GM12878 (cell line): Measurements from ENCODE around the gene PCLO.

Source experiments
- CEBPB ChIP-seq, 2 experiments: fragments of 150-350 bp in 1 of 2; IDR thresholded peaks; 2 replicates each; pipeline ENCODE4 v1.6.1; 2012 to 2014; ENCODE audit warnings: low read depth in 2 of 2, low read length in 2 of 2, borderline replicate concordance in 1 of 2, inconsistent platforms in 1 of 2
- CHD1 ChIP-seq: IDR thresholded peaks from 2 replicates; pipeline ENCODE4 v1.6.1; 2012; ENCODE audit warnings: low read depth, low read length, improper control_type of control experiment
- PAX5 ChIP-seq: IDR thresholded peaks from 2 replicates; pipeline ENCODE4 v1.6.1; 2011; ENCODE audit warnings: low read depth, low read length, borderline replicate concordance
- POLR2A ChIP-seq: IDR thresholded peaks from 2 replicates; pipeline ENCODE4 v1.6.1; 2011; ENCODE audit warnings: low read depth, mild to moderate bottlenecking, low read length
- SMC3 ChIP-seq: IDR thresholded peaks from 2 replicates; pipeline ENCODE4 v1.6.1; 2011; ENCODE audit warnings: low read length, improper control_type of control experiment, borderline replicate concordance
- SREBF2 ChIP-seq: IDR thresholded peaks from 2 replicates; pipeline ENCODE4 v1.6.1; 2012; ENCODE audit warnings: mild to moderate bottlenecking, low read length
- YY1 ChIP-seq: IDR thresholded peaks from 2 replicates; pipeline ENCODE4 v1.6.1; 2011; ENCODE audit warnings: low read depth, mild to moderate bottlenecking, low read length
- TF ChIP-seq, protein P1 (sequence below): IDR thresholded peaks from 2 replicates; pipeline ENCODE4 v1.6.1; 2012; ENCODE audit warnings: mild to moderate bottlenecking, low read depth, low read length
- TF ChIP-seq, protein P2 (sequence below): IDR thresholded peaks from 2 replicates; pipeline ENCODE4 v1.6.1; 2011; ENCODE audit warnings: low read depth, low read length, improper control_type of control experiment, borderline replicate concordance
- TF ChIP-seq, protein P3 (sequence below): fragments of 450-650 bp; IDR thresholded peaks from 2 replicates; pipeline ENCODE4 v1.6.1; 2016; ENCODE audit warnings: mild to moderate bottlenecking
- TF ChIP-seq, protein P4 (sequence below), 3 experiments: IDR thresholded peaks in 2 of 3; conservative IDR thresholded peaks in 1 of 3; 2 replicates each; pipeline ENCODE4 v1.5.1; 2011; ENCODE audit warnings: low read depth in 3 of 3, low read length in 3 of 3, mild to moderate bottlenecking in 3 of 3, control low read depth in 2 of 3, moderate library complexity in 2 of 3, inconsistent platforms in 1 of 3, mixed read lengths in 1 of 3; ENCODE audit not compliant: control insufficient read depth in 2 of 3, insufficient read depth in 1 of 3; ENCODE audit errors: extremely low read depth in 1 of 3
- TF ChIP-seq, protein P5 (sequence below): IDR thresholded peaks from 2 replicates; pipeline ENCODE4 v1.6.1; 2012; ENCODE audit warnings: low read depth, low read length, improper control_type of control experiment
- TF ChIP-seq, protein P6 (sequence below): fragments of 450-650 bp; IDR thresholded peaks from 2 replicates; pipeline ENCODE4 v1.6.1; 2017; ENCODE audit warnings: antibody characterized with exemption, mild to moderate bottlenecking, moderate library complexity
- TF ChIP-seq, protein P7 (sequence below): fragments of 450-650 bp; IDR thresholded peaks from 2 replicates; pipeline ENCODE4 v1.6.1; 2016; ENCODE audit warnings: mild to moderate bottlenecking, moderate library complexity, borderline replicate concordance

DNA sequence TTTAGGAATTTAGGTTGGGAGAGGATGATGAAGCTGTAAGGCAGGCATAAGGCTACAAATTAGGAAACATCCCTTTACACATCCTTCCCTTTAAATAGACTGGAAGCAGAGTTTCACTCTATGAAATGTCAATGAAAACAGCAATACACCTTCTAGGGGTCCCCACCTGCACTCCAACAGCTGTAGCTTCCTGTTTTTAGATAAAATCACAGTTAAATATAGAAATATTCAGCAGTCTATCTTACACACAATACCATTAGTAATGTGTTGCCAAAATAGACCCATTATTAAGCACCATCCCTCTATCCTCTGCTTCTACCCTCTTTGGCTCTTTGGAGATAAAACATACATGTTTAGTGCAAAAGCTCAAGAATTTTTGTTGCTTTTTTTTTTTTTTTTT lies 237.4 kb downstream of the PCLO start:
- TF ChIP-seq YY1 (no peak), CHD1 (no peak), POLR2A (no peak), SMC3 (no peak), SREBF2 (no peak), PAX5 (no peak), CEBPB (IDR thresholded peaks at IDR 0.05; ENCODE audit: borderline replicate concordance in 1 of 2, low read depth in 2 of 2, low read length in 2 of 2) (no peak)
- TF ChIP-seq, protein P1, sequence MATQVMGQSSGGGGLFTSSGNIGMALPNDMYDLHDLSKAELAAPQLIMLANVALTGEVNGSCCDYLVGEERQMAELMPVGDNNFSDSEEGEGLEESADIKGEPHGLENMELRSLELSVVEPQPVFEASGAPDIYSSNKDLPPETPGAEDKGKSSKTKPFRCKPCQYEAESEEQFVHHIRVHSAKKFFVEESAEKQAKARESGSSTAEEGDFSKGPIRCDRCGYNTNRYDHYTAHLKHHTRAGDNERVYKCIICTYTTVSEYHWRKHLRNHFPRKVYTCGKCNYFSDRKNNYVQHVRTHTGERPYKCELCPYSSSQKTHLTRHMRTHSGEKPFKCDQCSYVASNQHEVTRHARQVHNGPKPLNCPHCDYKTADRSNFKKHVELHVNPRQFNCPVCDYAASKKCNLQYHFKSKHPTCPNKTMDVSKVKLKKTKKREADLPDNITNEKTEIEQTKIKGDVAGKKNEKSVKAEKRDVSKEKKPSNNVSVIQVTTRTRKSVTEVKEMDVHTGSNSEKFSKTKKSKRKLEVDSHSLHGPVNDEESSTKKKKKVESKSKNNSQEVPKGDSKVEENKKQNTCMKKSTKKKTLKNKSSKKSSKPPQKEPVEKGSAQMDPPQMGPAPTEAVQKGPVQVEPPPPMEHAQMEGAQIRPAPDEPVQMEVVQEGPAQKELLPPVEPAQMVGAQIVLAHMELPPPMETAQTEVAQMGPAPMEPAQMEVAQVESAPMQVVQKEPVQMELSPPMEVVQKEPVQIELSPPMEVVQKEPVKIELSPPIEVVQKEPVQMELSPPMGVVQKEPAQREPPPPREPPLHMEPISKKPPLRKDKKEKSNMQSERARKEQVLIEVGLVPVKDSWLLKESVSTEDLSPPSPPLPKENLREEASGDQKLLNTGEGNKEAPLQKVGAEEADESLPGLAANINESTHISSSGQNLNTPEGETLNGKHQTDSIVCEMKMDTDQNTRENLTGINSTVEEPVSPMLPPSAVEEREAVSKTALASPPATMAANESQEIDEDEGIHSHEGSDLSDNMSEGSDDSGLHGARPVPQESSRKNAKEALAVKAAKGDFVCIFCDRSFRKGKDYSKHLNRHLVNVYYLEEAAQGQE = no peak
- TF ChIP-seq, protein P2, sequence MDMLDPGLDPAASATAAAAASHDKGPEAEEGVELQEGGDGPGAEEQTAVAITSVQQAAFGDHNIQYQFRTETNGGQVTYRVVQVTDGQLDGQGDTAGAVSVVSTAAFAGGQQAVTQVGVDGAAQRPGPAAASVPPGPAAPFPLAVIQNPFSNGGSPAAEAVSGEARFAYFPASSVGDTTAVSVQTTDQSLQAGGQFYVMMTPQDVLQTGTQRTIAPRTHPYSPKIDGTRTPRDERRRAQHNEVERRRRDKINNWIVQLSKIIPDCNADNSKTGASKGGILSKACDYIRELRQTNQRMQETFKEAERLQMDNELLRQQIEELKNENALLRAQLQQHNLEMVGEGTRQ = no peak
- TF ChIP-seq, protein P3, sequence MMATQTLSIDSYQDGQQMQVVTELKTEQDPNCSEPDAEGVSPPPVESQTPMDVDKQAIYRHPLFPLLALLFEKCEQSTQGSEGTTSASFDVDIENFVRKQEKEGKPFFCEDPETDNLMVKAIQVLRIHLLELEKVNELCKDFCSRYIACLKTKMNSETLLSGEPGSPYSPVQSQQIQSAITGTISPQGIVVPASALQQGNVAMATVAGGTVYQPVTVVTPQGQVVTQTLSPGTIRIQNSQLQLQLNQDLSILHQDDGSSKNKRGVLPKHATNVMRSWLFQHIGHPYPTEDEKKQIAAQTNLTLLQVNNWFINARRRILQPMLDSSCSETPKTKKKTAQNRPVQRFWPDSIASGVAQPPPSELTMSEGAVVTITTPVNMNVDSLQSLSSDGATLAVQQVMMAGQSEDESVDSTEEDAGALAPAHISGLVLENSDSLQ = no peak
- TF ChIP-seq, protein P4, sequence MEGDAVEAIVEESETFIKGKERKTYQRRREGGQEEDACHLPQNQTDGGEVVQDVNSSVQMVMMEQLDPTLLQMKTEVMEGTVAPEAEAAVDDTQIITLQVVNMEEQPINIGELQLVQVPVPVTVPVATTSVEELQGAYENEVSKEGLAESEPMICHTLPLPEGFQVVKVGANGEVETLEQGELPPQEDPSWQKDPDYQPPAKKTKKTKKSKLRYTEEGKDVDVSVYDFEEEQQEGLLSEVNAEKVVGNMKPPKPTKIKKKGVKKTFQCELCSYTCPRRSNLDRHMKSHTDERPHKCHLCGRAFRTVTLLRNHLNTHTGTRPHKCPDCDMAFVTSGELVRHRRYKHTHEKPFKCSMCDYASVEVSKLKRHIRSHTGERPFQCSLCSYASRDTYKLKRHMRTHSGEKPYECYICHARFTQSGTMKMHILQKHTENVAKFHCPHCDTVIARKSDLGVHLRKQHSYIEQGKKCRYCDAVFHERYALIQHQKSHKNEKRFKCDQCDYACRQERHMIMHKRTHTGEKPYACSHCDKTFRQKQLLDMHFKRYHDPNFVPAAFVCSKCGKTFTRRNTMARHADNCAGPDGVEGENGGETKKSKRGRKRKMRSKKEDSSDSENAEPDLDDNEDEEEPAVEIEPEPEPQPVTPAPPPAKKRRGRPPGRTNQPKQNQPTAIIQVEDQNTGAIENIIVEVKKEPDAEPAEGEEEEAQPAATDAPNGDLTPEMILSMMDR (IDR thresholded peaks at IDR 0.05 in 2 of 3, conservative IDR thresholded peaks at IDR 0.05 in 1 of 3; ENCODE audit: control insufficient read depth in 2 of 3, extremely low read depth in 1 of 3, insufficient read depth in 1 of 3, low read depth in 3 of 3, low read length in 3 of 3) = no peak
- TF ChIP-seq, protein P5, sequence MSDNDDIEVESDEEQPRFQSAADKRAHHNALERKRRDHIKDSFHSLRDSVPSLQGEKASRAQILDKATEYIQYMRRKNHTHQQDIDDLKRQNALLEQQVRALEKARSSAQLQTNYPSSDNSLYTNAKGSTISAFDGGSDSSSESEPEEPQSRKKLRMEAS = no peak
- TF ChIP-seq, protein P6, sequence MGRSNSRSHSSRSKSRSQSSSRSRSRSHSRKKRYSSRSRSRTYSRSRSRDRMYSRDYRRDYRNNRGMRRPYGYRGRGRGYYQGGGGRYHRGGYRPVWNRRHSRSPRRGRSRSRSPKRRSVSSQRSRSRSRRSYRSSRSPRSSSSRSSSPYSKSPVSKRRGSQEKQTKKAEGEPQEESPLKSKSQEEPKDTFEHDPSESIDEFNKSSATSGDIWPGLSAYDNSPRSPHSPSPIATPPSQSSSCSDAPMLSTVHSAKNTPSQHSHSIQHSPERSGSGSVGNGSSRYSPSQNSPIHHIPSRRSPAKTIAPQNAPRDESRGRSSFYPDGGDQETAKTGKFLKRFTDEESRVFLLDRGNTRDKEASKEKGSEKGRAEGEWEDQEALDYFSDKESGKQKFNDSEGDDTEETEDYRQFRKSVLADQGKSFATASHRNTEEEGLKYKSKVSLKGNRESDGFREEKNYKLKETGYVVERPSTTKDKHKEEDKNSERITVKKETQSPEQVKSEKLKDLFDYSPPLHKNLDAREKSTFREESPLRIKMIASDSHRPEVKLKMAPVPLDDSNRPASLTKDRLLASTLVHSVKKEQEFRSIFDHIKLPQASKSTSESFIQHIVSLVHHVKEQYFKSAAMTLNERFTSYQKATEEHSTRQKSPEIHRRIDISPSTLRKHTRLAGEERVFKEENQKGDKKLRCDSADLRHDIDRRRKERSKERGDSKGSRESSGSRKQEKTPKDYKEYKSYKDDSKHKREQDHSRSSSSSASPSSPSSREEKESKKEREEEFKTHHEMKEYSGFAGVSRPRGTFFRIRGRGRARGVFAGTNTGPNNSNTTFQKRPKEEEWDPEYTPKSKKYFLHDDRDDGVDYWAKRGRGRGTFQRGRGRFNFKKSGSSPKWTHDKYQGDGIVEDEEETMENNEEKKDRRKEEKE = no peak
- TF ChIP-seq, protein P7, sequence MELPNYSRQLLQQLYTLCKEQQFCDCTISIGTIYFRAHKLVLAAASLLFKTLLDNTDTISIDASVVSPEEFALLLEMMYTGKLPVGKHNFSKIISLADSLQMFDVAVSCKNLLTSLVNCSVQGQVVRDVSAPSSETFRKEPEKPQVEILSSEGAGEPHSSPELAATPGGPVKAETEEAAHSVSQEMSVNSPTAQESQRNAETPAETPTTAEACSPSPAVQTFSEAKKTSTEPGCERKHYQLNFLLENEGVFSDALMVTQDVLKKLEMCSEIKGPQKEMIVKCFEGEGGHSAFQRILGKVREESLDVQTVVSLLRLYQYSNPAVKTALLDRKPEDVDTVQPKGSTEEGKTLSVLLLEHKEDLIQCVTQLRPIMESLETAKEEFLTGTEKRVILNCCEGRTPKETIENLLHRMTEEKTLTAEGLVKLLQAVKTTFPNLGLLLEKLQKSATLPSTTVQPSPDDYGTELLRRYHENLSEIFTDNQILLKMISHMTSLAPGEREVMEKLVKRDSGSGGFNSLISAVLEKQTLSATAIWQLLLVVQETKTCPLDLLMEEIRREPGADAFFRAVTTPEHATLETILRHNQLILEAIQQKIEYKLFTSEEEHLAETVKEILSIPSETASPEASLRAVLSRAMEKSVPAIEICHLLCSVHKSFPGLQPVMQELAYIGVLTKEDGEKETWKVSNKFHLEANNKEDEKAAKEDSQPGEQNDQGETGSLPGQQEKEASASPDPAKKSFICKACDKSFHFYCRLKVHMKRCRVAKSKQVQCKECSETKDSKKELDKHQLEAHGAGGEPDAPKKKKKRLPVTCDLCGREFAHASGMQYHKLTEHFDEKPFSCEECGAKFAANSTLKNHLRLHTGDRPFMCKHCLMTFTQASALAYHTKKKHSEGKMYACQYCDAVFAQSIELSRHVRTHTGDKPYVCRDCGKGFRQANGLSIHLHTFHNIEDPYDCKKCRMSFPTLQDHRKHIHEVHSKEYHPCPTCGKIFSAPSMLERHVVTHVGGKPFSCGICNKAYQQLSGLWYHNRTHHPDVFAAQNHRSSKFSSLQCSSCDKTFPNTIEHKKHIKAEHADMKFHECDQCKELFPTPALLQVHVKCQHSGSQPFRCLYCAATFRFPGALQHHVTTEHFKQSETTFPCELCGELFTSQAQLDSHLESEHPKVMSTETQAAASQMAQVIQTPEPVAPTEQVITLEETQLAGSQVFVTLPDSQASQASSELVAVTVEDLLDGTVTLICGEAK = no peak
